GM12872 (cell line): ENCODE measurements around the gene MTARC1.

ENCODE experiments used
- CTCF ChIP-seq: IDR thresholded peaks from 3 replicates; pipeline ENCODE4 v1.5.1; 2011; ENCODE audit warnings: low read depth, mild to moderate bottlenecking, low read length, moderate library complexity; ENCODE audit not compliant: insufficient read depth

Gene MTARC1

GRCh38 chr1:220772846-220773245 is 13.9 kb upstream of the MTARC1 start:
- no peak for TF ChIP-seq CTCF

- peak; percentile 74 for TF ChIP-seq CTCF
These were observed 11.4 kb upstream of the MTARC1 start for GRCh38 chr1:220775240-220775853.

GRCh38 chr1:220776254-220776653 is 10.5 kb upstream of the MTARC1 start:
- TF ChIP-seq CTCF = no peak

- TF ChIP-seq CTCF = peak; percentile 92
These were observed 9.9 kb upstream of the MTARC1 start for GRCh38 chr1:220776720-220777326.

GRCh38 chr1:220783453-220783852 is 3.3 kb upstream of the MTARC1 start:
- no peak for TF ChIP-seq CTCF

- no peak for TF ChIP-seq CTCF
These were observed 2.0 kb upstream of the MTARC1 start for GRCh38 chr1:220784751-220785150.

- no peak for TF ChIP-seq CTCF
These were observed 1.3 kb upstream of the MTARC1 start for GRCh38 chr1:220785166-220786056.
